ENCODE measurements around the gene PTX3. TPM values are rescaled to one million over a fixed set of nuclear protein-coding genes. Genes with fewer than 3 reads are reported as not detected.

The PTX3 gene
- total and polyA plus RNA-seq, 11 donors: 0.17 to 29.8 (median 1.1) TPM

GRCh38 chr3:157491136-157491535 lies 54.5 kb downstream of the PTX3 start:
- intact Hi-C loops (cut with DNase I): loop anchor here in 1 of 10 donors (5.0 kb wide), 1 partner anchor 284 kb away; no protein-coding TSS in a partner anchor
- no peak for TF ChIP-seq POLR2A (IDR thresholded peaks at IDR 0.05)
- H3K36me3 ChIP-seq: no peaks in the 10 kb centered on the region
- DNase-seq (no peak), ATAC-seq (no peak)
- no peaks in the 10 kb centered on the region for H3K27me3 ChIP-seq
- WGBS, 4 donors: 90 to 93% (median 92%) methylated on average over 2 of the region's 2 CpGs
- no peak overlapping the region for H3K27ac ChIP-seq
- H3K4me3 ChIP-seq: no peak overlapping the region
- H3K4me1 ChIP-seq: no peaks in the 10 kb centered on the region
- no peaks in the 10 kb centered on the region for H3K9me3 ChIP-seq

Other genes starting within 250 kb of the PTX3 start
- under 1 TPM in 4 of 9 donors, not detected in 5; 0.40 to 0.79 (median 0.45) TPM for gene VEPH1, start 66.6 kb downstream of the PTX3 start, total RNA-seq
- under 1 TPM in 1 of 2 donors, not detected in 1; 0.46 TPM for gene VEPH1, start 66.6 kb downstream of the PTX3 start, polyA plus RNA-seq

Measured in heart left ventricle (tissue), 16 donors.